Left renal pelvis (tissue), 4 donors: ENCODE data around the gene NUFIP2. TPM values are rescaled to one million over a fixed set of nuclear protein-coding genes. Genes with fewer than 3 reads are reported as not detected.
"Not testable (repeated sequence)": the region's sequence is repeated elsewhere in the genome, so short reads cannot be mapped to it uniquely, and the experiment has no call there.

Experiments used
- DNase-seq, 4 donors: peaks; one replicate each; pipeline ENCODE4 v3.0.0-alpha.2; 2013; ENCODE audit warnings: low read depth in 4 of 4, low spot score in 3 of 4
- polyA plus RNA-seq, 4 donors: library from polyadenylated mRNA; unstranded; fragments of 120-200 nt; gene quantifications; one replicate each; pipeline ENCODE4 v1.2.1, GENCODE V29; 2013; ENCODE audit not compliant: insufficient read length in 4 of 4

Gene NUFIP2
- polyA plus RNA-seq, 4 donors: 35.3 to 46.3 (median 43.1) TPM

- DNase-seq: no peak
Observed at GRCh38 chr17:29240968-29241963, 52.7 kb downstream of the NUFIP2 start.

- no peak for DNase-seq
Observed at GRCh38 chr17:29240477-29240876, 53.5 kb downstream of the NUFIP2 start.

- no peak for DNase-seq
Observed at GRCh38 chr17:29238133-29238850, 55.7 kb downstream of the NUFIP2 start.

- no peak for DNase-seq
Observed at GRCh38 chr17:29237476-29238132, 56.3 kb downstream of the NUFIP2 start.

GRCh38 chr17:29235904-29236303 is 58.0 kb downstream of the NUFIP2 start:
- DNase-seq: no peak

GRCh38 chr17:29234972-29235371 is 59.0 kb downstream of the NUFIP2 start:
- DNase-seq: not testable (repeated sequence)

- no peak for DNase-seq
Observed at GRCh38 chr17:29233301-29233700, 60.6 kb downstream of the NUFIP2 start.

GRCh38 chr17:29225396-29225795 is 68.6 kb downstream of the NUFIP2 start:
- DNase-seq: no peak

- not testable (repeated sequence) for DNase-seq
Observed at GRCh38 chr17:29221338-29221737, 72.6 kb downstream of the NUFIP2 start.

- DNase-seq: peak; percentile 66 to 80 (median 70)
Observed at GRCh38 chr17:29219378-29220047, 74.4 kb downstream of the NUFIP2 start.

- no peak for DNase-seq
Observed at GRCh38 chr17:29216856-29217255, 77.1 kb downstream of the NUFIP2 start.

GRCh38 chr17:29216181-29216580 is 77.8 kb downstream of the NUFIP2 start:
- no peak for DNase-seq

GRCh38 chr17:29215717-29216116 is 78.2 kb downstream of the NUFIP2 start:
- no peak for DNase-seq

GRCh38 chr17:29215174-29215573 is 78.8 kb downstream of the NUFIP2 start:
- DNase-seq: no peak

GRCh38 chr17:29214215-29215146 is 79.5 kb downstream of the NUFIP2 start:
- DNase-seq: no peak

- DNase-seq: no peak
Observed at GRCh38 chr17:29212681-29213121, 81.2 kb downstream of the NUFIP2 start.

GRCh38 chr17:29212094-29212631 is 81.8 kb downstream of the NUFIP2 start:
- no peak for DNase-seq

GRCh38 chr17:29210879-29211278 is 83.1 kb downstream of the NUFIP2 start:
- no peak for DNase-seq

- DNase-seq: no peak
Observed at GRCh38 chr17:29209073-29209472, 84.9 kb downstream of the NUFIP2 start.
